GM19328 (cell line): ENCODE measurements around the gene KRTAP20-1.

Experiments used
- ATAC-seq: cut with Tn5 transposase; IDR thresholded peaks from one replicate; pipeline ENCODE4 v1.9.1; 2021; ENCODE audit warnings: mild to moderate bottlenecking, moderate library complexity; ENCODE audit not compliant: unreplicated experiment

Gene KRTAP20-1

DNA sequence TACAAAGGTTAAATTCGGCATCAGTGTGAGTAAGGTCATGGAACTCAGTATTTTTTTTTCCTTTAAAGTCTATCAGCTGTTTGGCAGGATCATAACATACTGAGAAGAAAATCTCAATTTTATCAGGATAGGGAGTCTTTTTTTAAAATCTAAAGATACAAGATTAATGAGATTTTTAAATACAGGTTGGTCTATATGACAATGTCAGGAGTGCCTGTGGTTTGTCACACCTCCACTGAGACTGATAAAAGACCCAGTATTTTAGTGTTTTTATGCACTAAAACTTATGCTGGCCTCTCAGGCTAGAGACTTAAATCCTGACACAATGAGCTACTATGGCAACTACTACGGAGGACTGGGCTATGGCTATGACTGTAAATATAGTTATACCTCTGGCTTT is 26.3 kb downstream of the KRTAP20-1 start, which contains the start of gene KRTAP20-3:
Gene KRTAP20-3 (plus strand): TSS at position 301 of the 400 bp plus-strand sequence.
- ATAC-seq = no peak

DNA sequence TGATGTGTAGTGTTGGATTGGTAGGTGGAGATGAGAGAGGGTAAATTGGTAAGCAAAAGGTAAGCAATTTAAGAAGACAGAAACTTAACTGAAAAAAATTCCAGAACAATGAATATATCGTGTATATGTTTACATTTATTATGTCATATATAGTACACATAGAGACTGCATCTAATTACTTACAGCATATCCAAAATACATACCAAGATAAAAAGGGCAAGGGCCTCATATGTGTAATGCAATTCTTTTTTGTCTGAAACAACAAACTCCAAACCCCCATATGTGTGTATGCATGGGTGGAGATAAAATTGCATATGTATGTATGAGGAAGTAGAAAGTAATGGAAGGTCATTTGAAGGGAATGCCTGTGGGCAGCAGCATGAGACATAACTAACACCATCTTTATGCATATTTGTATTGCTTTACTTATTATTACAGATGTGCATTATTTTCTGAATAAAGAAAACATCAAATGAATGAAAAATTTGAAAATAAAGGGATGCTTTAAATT is 30.7 kb downstream of the KRTAP20-1 start:
- ATAC-seq = no peak

DNA sequence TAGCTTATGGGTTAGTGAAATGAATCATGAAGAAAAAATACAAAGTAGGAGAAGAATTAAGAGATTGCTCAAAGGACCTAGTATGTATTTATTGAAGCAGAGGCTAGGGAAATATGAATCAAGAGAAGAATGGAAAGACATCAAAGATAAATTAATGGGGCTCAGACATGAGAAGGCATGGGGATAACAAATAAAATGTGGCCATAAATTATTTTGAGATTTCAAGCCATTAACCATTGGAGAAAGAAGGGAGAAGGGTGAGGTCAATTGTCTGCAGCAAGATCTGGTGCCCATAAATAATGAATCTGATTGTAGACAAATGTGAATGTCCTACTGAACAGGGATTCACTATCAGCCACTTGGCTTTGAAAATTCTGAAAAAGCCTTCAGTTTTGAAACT is 36.7 kb downstream of the KRTAP20-1 start:
- no peak for ATAC-seq
